Smooth muscle cell (in vitro differentiated cells): Measurements from ENCODE around the gene SLC24A4. TPM values are rescaled to one million over a fixed set of nuclear protein-coding genes. Genes with fewer than 3 reads are reported as not detected.
A peak's percentile ranks its signal among the peaks of the same experiment; 100 is the strongest.

Source experiments
- DNase-seq: peaks from one replicate; lab custom pipeline; 2025; ENCODE audit not compliant: unreplicated experiment; lab: John Stamatoyannopoulos, UW
- H2AFZ ChIP-seq: fragments of 200-600 bp; sonication (generic); 2 replicates; pipeline ENCODE4 v1.6.0; 2016; ENCODE audit warnings: antibody characterized with exemption, low read depth, mild to moderate bottlenecking
- H3F3A ChIP-seq: fragments of 200-600 bp; sonication (generic); 2 replicates; pipeline ENCODE4 v1.6.0; 2017; ENCODE audit warnings: antibody characterized with exemption, low read depth
- H3K27ac ChIP-seq: fragments of 200-600 bp; sonication (generic); 2 replicates; pipeline ENCODE4 v1.5.1; 2016; ENCODE audit warnings: low read depth, mild to moderate bottlenecking
- H3K27me3 ChIP-seq: fragments of 200-600 bp; sonication (generic); 2 replicates; pipeline ENCODE4 v1.6.1; 2016; ENCODE audit warnings: low read depth, mild to moderate bottlenecking
- H3K36me3 ChIP-seq: fragments of 200-600 bp; sonication (generic); 2 replicates; pipeline ENCODE4 v1.5.1; 2016; ENCODE audit warnings: low read depth
- H3K4me1 ChIP-seq: fragments of 200-600 bp; sonication (generic); 2 replicates; pipeline ENCODE4 v1.5.1; 2016; ENCODE audit warnings: low read depth
- H3K4me2 ChIP-seq: fragments of 200-600 bp; sonication (generic); 2 replicates; pipeline ENCODE4 v1.6.0; 2016; ENCODE audit warnings: mild to moderate bottlenecking
- H3K4me3 ChIP-seq: fragments of 200-600 bp; sonication (generic); 2 replicates; pipeline ENCODE4 v1.5.1; 2016; ENCODE audit warnings: mild to moderate bottlenecking
- H3K79me2 ChIP-seq: fragments of 200-600 bp; sonication (generic); 2 replicates; pipeline ENCODE4 v1.6.0; 2016; ENCODE audit warnings: low read depth, mild to moderate bottlenecking
- H3K9ac ChIP-seq: fragments of 200-600 bp; sonication (generic); 2 replicates; pipeline ENCODE4 v1.6.0; 2016; ENCODE audit warnings: low read depth
- H3K9me3 ChIP-seq: fragments of 200-600 bp; sonication (generic); replicated peaks from 2 replicates; pipeline ENCODE4 v1.5.1; 2016; ENCODE audit warnings: low read depth
- H4K20me1 ChIP-seq: fragments of 200-600 bp; sonication (generic); 2 replicates; pipeline ENCODE4 v1.6.0; 2016; ENCODE audit warnings: low read depth
- CTCF ChIP-seq: fragments of 200-600 bp; sonication (generic); IDR thresholded peaks from 2 replicates; pipeline ENCODE4 v1.5.1; 2017; ENCODE audit warnings: borderline replicate concordance, mild to moderate bottlenecking, antibody characterized with exemption; ENCODE audit not compliant: insufficient read depth, poor library complexity, severe bottlenecking
- WGBS: methylation state at CpG from one replicate; pipeline ENCODE4 v1.1.7; 2016; ENCODE audit warnings: low lambda C conversion rate; 5-methylcytosine and 5-hydroxymethylcytosine counted together
- polyA plus RNA-seq: library from polyadenylated mRNA; unstranded; fragments of >200 nt; fragmentation: Nextera tagmentation; extraction: Ambion mirVana; gene quantifications from 2 replicates; pipeline ENCODE4 v1.2.1, GENCODE V29; 2016
- total RNA-seq: library from RNA; depleted of rRNA; stranded (reverse); fragments of >200 nt; gene quantifications from 2 replicates; pipeline ENCODE4 v1.2.3, GENCODE V29; 2014

SLC24A4 gene
- total and polyA plus RNA-seq, 2 experiments from 2014 or later = 0.58 TPM; not detected in 1

DNA sequence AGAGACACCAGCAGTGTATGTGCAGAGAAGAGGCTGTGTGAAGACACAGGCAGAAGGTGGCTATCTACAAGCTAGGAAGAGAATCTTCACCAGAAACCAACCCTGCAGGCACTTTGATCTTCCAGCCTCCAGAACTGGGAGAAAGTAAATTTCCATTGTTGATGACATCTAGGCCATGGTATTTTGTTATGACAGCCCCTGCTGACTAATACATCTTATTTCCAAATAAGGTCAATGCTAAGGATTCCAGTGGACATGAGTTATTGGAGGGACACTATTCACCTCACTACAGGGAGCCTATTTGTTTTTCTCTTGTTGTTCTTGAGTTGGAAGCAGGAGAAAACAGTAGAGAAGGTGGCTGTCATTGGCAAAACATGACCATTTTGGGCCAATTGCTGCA, 102.1 kb downstream of the SLC24A4 start:
- H3K4me1 ChIP-seq = no peaks in the 10 kb centered on the region
- no peak for DNase-seq
- H3K4me2 ChIP-seq = no peak overlapping the region
- no peaks in the 10 kb centered on the region for H3K36me3 ChIP-seq
- H3K79me2 ChIP-seq = no peaks in the 10 kb centered on the region
- H3K9ac ChIP-seq = no peak overlapping the region
- H3K4me3 ChIP-seq = no peak overlapping the region
- no peaks in the 10 kb centered on the region for H3K27me3 ChIP-seq
- H3K9me3 ChIP-seq = no peaks in the 10 kb centered on the region
- H2AFZ ChIP-seq = no peak overlapping the region
- no peak for TF ChIP-seq CTCF
- no peak overlapping the region for H3K27ac ChIP-seq
- H4K20me1 ChIP-seq = no peaks in the 10 kb centered on the region
- H3F3A ChIP-seq = no peaks in the 10 kb centered on the region

DNA sequence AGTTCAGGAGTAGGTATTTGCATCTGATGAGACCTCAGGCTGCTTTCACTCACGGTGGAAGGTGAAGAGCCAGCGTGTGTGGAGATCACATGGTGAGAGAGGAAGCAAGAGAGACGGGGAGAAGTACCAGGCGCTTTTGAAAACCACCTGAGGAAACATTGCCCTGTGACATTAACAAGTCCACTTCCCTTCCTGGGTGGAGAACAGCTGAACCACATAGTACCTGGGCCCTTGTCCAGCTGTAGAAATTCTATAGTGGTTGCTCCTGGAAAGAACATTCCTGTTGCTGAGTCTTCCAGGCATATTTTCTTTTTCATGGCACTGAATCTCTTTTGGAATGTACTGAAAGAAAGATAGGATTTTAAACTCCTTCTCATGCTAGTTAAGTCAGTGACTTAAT, 103.3 kb downstream of the SLC24A4 start:
- Histone ChIP-seq H3K4me3 (no peak overlapping the region), H2AFZ (peak overlapping the region; percentile 37), H3K9ac (no peak overlapping the region), H3K79me2 (no peaks in the 10 kb centered on the region), H4K20me1 (no peaks in the 10 kb centered on the region), H3K27ac (no peak overlapping the region), H3K9me3 (no peaks in the 10 kb centered on the region), H3K4me1 (no peaks in the 10 kb centered on the region), H3F3A (no peaks in the 10 kb centered on the region), H3K27me3 (no peaks in the 10 kb centered on the region), H3K4me2 (no peak overlapping the region), H3K36me3 (no peaks in the 10 kb centered on the region)
- no peak for TF ChIP-seq CTCF
- DNase-seq = no peak
- 76% methylated on average over 4 of the region's 4 CpGs for WGBS

DNA sequence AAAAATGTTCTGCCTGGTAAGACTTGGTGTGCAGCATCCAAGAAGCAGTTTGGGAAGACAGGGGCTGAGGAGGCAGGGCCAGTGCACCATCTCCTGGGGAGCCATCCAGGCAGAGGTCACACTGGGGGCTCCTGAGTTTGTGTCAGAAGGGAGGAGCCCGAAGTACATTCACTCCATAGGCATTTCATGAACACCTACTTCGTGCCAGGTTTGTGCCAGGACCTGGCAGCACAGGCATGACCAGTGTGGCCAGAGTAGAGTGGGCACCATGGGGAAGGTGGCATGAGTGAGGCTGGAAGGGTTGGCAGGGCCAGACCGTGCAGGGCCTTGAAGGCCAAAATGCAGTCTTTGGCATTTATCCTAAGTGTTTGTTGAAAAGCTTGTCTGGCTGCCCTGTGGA, 104.1 kb downstream of the SLC24A4 start:
- H4K20me1 ChIP-seq = no peaks in the 10 kb centered on the region
- H3K4me3 ChIP-seq = no peak overlapping the region
- no peak overlapping the region for H3K27ac ChIP-seq
- no peak overlapping the region for H2AFZ ChIP-seq
- H3K27me3 ChIP-seq = no peaks in the 10 kb centered on the region
- no peaks in the 10 kb centered on the region for H3F3A ChIP-seq
- TF ChIP-seq CTCF = no peak
- no peak for DNase-seq
- no peaks in the 10 kb centered on the region for H3K4me1 ChIP-seq
- H3K79me2 ChIP-seq = no peaks in the 10 kb centered on the region
- H3K4me2 ChIP-seq = no peak overlapping the region
- H3K36me3 ChIP-seq = no peaks in the 10 kb centered on the region
- WGBS = 100% methylated on average over 3 of the region's 3 CpGs
- H3K9me3 ChIP-seq = no peaks in the 10 kb centered on the region
- H3K9ac ChIP-seq = no peak overlapping the region

GRCh38 chr14:92430686-92431085, 107.7 kb downstream of the SLC24A4 start:
- no peak for DNase-seq
- Histone ChIP-seq H3K36me3 (no peaks in the 10 kb centered on the region), H3K4me3 (no peak overlapping the region), H3K27me3 (no peaks in the 10 kb centered on the region), H3K9me3 (no peaks in the 10 kb centered on the region), H3F3A (no peaks in the 10 kb centered on the region), H3K4me2 (no peak overlapping the region), H3K27ac (no peak overlapping the region), H3K9ac (no peak overlapping the region), H2AFZ (no peak overlapping the region), H3K79me2 (no peaks in the 10 kb centered on the region), H4K20me1 (no peaks in the 10 kb centered on the region), H3K4me1 (no peaks in the 10 kb centered on the region)
- 70% methylated on average over 3 of the region's 3 CpGs for WGBS
- no peak for TF ChIP-seq CTCF
